AG04449 (cell line): Measurements from ENCODE around the gene ROCK2.

Source experiments
- CTCF ChIA-PET: fragments of 350-600 bp; formaldehyde crosslinking; extraction: SDS; loops from one replicate; lab custom pipeline; 2021; ENCODE audit warnings: antibody characterized with exemption; lab: Yijun Ruan, JAX
- POLR2A ChIA-PET: fragments of 400-600, 350-600 bp; formaldehyde crosslinking; extraction: SDS; loops from one replicate; lab custom pipeline; 2020; ENCODE audit warnings: antibody characterized with exemption, inconsistent platforms; lab: Yijun Ruan, JAX
- DNase-seq: peaks from one replicate; pipeline ENCODE4 v3.0.0-alpha.2; 2010; ENCODE audit warnings: low read depth, low spot score
- H3K4me3 ChIP-seq: 2 replicates; pipeline ENCODE4 v1.5.1; 2011; ENCODE audit warnings: low read depth, mild to moderate bottlenecking, control low read depth, low read length
- CTCF ChIP-seq: IDR thresholded peaks from one replicate; pipeline ENCODE4 v1.5.1; 2011; ENCODE audit warnings: mild to moderate bottlenecking, moderate library complexity, low read length, control low read depth, inconsistent platforms; ENCODE audit not compliant: insufficient read depth; ENCODE audit errors: missing control alignments

The ROCK2 gene

DNA sequence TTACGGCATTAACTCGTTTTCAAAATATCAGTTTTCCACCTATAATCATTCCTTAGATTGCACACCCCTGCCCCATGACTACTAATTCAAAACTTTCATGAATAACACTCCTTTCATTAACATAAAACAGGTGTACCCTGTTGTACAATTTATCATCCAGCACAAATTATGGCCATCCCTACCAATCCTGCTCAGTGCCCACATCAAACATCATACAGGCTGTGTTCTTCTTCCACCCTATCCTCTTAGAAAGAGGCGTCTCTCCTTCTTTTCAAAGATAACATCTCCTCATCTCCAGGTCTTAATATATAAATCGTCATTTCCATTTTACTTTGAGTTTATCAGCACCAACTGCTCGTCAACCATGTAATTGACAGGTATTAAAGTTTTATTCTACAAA lies 121.6 kb downstream of the ROCK2 start:
- ChIA-PET POLR2A (no interaction called here), CTCF (interaction anchor here (1.2 kb wide), 1 partner anchor 11 kb away, joined by 3 read pairs; no protein-coding TSS in a partner anchor)
- H3K4me3 ChIP-seq = no peak overlapping the region
- no peak for TF ChIP-seq CTCF
- DNase-seq = no peak

DNA sequence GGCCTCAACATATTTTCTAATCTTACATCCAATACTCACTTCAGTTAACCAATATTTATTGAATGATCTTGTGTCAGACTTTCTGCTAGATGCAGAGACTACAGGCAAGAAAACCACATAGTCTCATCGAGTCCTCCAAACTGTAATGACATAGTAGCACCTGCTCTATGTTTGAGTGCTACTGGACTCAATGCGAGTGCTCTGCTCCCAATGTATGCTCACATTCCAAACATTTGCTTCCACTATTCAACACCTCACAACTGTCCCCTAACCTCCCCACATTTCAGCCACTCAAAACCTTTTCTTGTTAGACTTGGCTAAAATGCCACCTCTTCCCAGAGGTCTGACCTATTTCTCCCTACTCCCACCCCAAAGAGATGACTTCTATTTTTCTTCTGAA lies 124.0 kb downstream of the ROCK2 start:
- POLR2A ChIA-PET = no interaction called here
- no peak for TF ChIP-seq CTCF
- DNase-seq = no peak
- H3K4me3 ChIP-seq = no peak overlapping the region
- CTCF ChIA-PET = interaction anchor here (0.9 to 1.6 kb wide), 4 partner anchors 8 to 191 kb away, joined by 3 read pairs; a partner anchor contains a TSS

DNA sequence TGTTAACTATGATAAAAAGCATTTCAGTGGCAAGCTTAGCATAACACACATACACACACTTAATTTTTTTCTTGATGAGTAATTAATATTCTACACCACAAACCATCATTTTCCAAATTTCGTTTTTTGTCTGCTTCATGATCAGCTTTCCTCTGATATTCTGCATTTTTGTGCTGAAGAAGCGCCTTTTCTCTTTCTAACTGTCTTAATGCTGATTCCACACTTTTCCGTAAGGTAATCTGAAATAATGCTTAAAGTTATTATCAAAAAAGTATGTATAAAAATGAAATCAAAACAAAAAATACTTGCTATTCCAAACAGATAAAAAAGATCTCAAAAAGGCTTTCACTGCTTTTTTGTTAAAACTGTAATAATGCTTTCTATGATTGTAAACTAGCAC lies 129.0 kb downstream of the ROCK2 start:
- DNase-seq = no peak
- ChIA-PET POLR2A (no interaction called here), CTCF (interaction anchor here (0.9 to 2.1 kb wide), 4 partner anchors 14 to 196 kb away, joined by 3 to 8 read pairs (median 4); no protein-coding TSS in a partner anchor)
- no peak overlapping the region for H3K4me3 ChIP-seq
- TF ChIP-seq CTCF = no peak

GRCh38 chr2:11214770-11215169 lies 129.7 kb downstream of the ROCK2 start:
- no peak overlapping the region for H3K4me3 ChIP-seq
- POLR2A ChIA-PET = no interaction called here
- no peak for DNase-seq
- no peak for TF ChIP-seq CTCF
- CTCF ChIA-PET = interaction anchor here (1.2 to 1.3 kb wide), 2 partner anchors 20 to 160 kb away, joined by 3 to 5 read pairs; no protein-coding TSS in a partner anchor

GRCh38 chr2:11213975-11214374 lies 130.5 kb downstream of the ROCK2 start:
- ChIA-PET POLR2A (no interaction called here), CTCF (interaction anchor here (1.3 to 4.2 kb wide), 2 partner anchors 21 to 82 kb away, joined by 5 to 20 read pairs; a partner anchor contains a TSS)
- H3K4me3 ChIP-seq = no peak overlapping the region
- TF ChIP-seq CTCF = no peak
- DNase-seq = no peak

- no peak overlapping the region for H3K4me3 ChIP-seq
- no peak for DNase-seq
- ChIA-PET CTCF (interaction anchor here (0.9 to 4.2 kb wide), 2 partner anchors 15 to 81 kb away, joined by 3 to 20 read pairs; a partner anchor contains a TSS), POLR2A (no interaction called here)
- no peak for TF ChIP-seq CTCF
These were observed 131.3 kb downstream of the ROCK2 start for GRCh38 chr2:11213090-11213638.
